ENCODE data around the gene KDM5C. TPM values are rescaled to one million over a fixed set of nuclear protein-coding genes. Genes with fewer than 3 reads are reported as not detected.

KDM5C gene
- total RNA-seq, 1 experiment from 2014 or later, result 112 TPM

GRCh38 chrX:53272808-53273337, 47.9 kb upstream of the KDM5C start:
- POLR2A ChIA-PET, result no interaction called here
- no peaks in the 10 kb centered on the region for H3K4me1 Mint-ChIP-seq
- no peak overlapping the region for H3K27ac Mint-ChIP-seq
- TF ChIP-seq OVOL2 (CRISPR knock-in tag; IDR thresholded peaks at IDR 0.05; ENCODE audit: borderline replicate concordance) (no peak), ZNF512 (CRISPR knock-in tag; IDR thresholded peaks at IDR 0.05; ENCODE audit: borderline replicate concordance) (no peak)
- ATAC-seq, result no peak
- H3K4me3 Mint-ChIP-seq, result no peak overlapping the region
- H3K36me3 Mint-ChIP-seq, result no peaks in the 10 kb centered on the region
- CTCF ChIA-PET, result interaction anchor here (0.6 to 0.7 kb wide), 2 partner anchors 173 to 1579 kb away, joined by 3 read pairs; no protein-coding TSS in a partner anchor
- H3K27me3 Mint-ChIP-seq (ENCODE audit: low read depth), result no peaks in the 10 kb centered on the region
- no peak for DNase-seq (ENCODE audit: low spot score)
- H3K9me3 Mint-ChIP-seq, result no peaks in the 10 kb centered on the region

- POLR2A ChIA-PET, result no interaction called here
- H3K4me3 Mint-ChIP-seq, result no peak overlapping the region
- no peaks in the 10 kb centered on the region for H3K36me3 Mint-ChIP-seq
- DNase-seq (ENCODE audit: low spot score) (no peak), ATAC-seq (peak; percentile 57)
- CTCF ChIA-PET, result interaction anchor here (1.0 kb wide), 1 partner anchor 15 kb away, joined by 4 read pairs; no protein-coding TSS in a partner anchor
- TF ChIP-seq CBFB (CRISPR knock-in tag; IDR thresholded peaks at IDR 0.05; ENCODE audit: low read depth) (no peak), GABPB1 (CRISPR knock-in tag; IDR thresholded peaks at IDR 0.05) (no peak), USF2 (CRISPR knock-in tag; IDR thresholded peaks at IDR 0.05) (no peak), ZMAT4 (CRISPR knock-in tag; IDR thresholded peaks at IDR 0.05) (no peak), ETV6 (CRISPR knock-in tag; IDR thresholded peaks at IDR 0.05) (no peak), ZNF138 (CRISPR knock-in tag; conservative IDR thresholded peaks at IDR 0.05) (no peak), IRF2 (CRISPR knock-in tag; IDR thresholded peaks at IDR 0.05; ENCODE audit: borderline replicate concordance, low read depth) (no peak)
- peaks cover 5% of the 10 kb centered on the region; the same call in 1 of the 2 replicates for H3K4me1 Mint-ChIP-seq
- no peak overlapping the region for H3K27ac Mint-ChIP-seq
- no peaks in the 10 kb centered on the region for H3K9me3 Mint-ChIP-seq
- no peaks in the 10 kb centered on the region for H3K27me3 Mint-ChIP-seq (ENCODE audit: low read depth)
These were observed 44.6 kb upstream of the KDM5C start for GRCh38 chrX:53269536-53270107.

GRCh38 chrX:53268173-53268572, 43.2 kb upstream of the KDM5C start:
- Mint-ChIP-seq H3K27ac (no peak overlapping the region), H3K9me3 (no peaks in the 10 kb centered on the region), H3K4me3 (no peak overlapping the region), H3K36me3 (no peaks in the 10 kb centered on the region), H3K27me3 (ENCODE audit: low read depth) (no peaks in the 10 kb centered on the region), H3K4me1 (peaks cover 12% of the 10 kb centered on the region; the same call in 1 of the 2 replicates)
- CTCF ChIA-PET, result no interaction called here
- POLR2A ChIA-PET, result no interaction called here
- DNase-seq (ENCODE audit: low spot score) (no peak), ATAC-seq (no peak)
- TF ChIP-seq PRRX2 (CRISPR knock-in tag; IDR thresholded peaks at IDR 0.05), result no peak
- TF ChIP-seq E2F5 (CRISPR knock-in tag; IDR thresholded peaks at IDR 0.05), result no peak
- no peak for TF ChIP-seq ZNF416 (CRISPR knock-in tag; IDR thresholded peaks at IDR 0.05)
- no peak for TF ChIP-seq MXD4 (CRISPR knock-in tag; IDR thresholded peaks at IDR 0.05; ENCODE audit: borderline replicate concordance)
- no peak for TF ChIP-seq JAZF1 (CRISPR knock-in tag; IDR thresholded peaks at IDR 0.05)
- TF ChIP-seq TP53 (CRISPR knock-in tag; IDR thresholded peaks at IDR 0.05), result no peak
- TF ChIP-seq AR (CRISPR knock-in tag; IDR thresholded peaks at IDR 0.05), result no peak
- TF ChIP-seq FOXK1 (CRISPR knock-in tag; IDR thresholded peaks at IDR 0.05), result no peak
- no peak for TF ChIP-seq ZNF138 (CRISPR knock-in tag; conservative IDR thresholded peaks at IDR 0.05)
- TF ChIP-seq ZNF232 (CRISPR knock-in tag; IDR thresholded peaks at IDR 0.05), result no peak
- TF ChIP-seq ATF2 (CRISPR knock-in tag; IDR thresholded peaks at IDR 0.05; ENCODE audit: borderline replicate concordance, low read depth), result no peak
- no peak for TF ChIP-seq NR3C1 (CRISPR knock-in tag; conservative IDR thresholded peaks at IDR 0.05; ENCODE audit: low read depth)
- no peak for TF ChIP-seq HMGA2 (CRISPR knock-in tag; IDR thresholded peaks at IDR 0.05)
- TF ChIP-seq SOX15 (CRISPR knock-in tag; IDR thresholded peaks at IDR 0.05), result no peak
- TF ChIP-seq MLX (CRISPR knock-in tag; IDR thresholded peaks at IDR 0.05), result no peak
- no peak for TF ChIP-seq FOXP1 (CRISPR knock-in tag; IDR thresholded peaks at IDR 0.05; ENCODE audit: borderline replicate concordance)

All from WTC11 (cell line).